GM19467 (cell line): ENCODE data around the gene PLXDC2.

Source experiments
- ATAC-seq: cut with Tn5 transposase; IDR thresholded peaks from one replicate; pipeline ENCODE4 v1.9.1; 2021; ENCODE audit warnings: mild to moderate bottlenecking, moderate library complexity; ENCODE audit not compliant: unreplicated experiment

Gene PLXDC2

GRCh38 chr10:19904202-19904661 lies 88.0 kb downstream of the PLXDC2 start:
- ATAC-seq, result peak; percentile 72

- ATAC-seq, result no peak
Measured at GRCh38 chr10:19906108-19906791, 90.0 kb downstream of the PLXDC2 start.

- no peak for ATAC-seq
Measured at GRCh38 chr10:19908991-19909696, 92.9 kb downstream of the PLXDC2 start.

GRCh38 chr10:19911886-19912285 lies 95.7 kb downstream of the PLXDC2 start:
- no peak for ATAC-seq

- ATAC-seq, result no peak
Measured at GRCh38 chr10:19913987-19914386, 97.8 kb downstream of the PLXDC2 start.

GRCh38 chr10:19915125-19915524 lies 98.9 kb downstream of the PLXDC2 start:
- no peak for ATAC-seq

GRCh38 chr10:19915816-19916215 lies 99.6 kb downstream of the PLXDC2 start:
- no peak for ATAC-seq

- ATAC-seq, result no peak
Measured at GRCh38 chr10:19917751-19918478, 101.7 kb downstream of the PLXDC2 start.

- ATAC-seq, result no peak
Measured at GRCh38 chr10:19918794-19919193, 102.6 kb downstream of the PLXDC2 start.

GRCh38 chr10:19919671-19920070 lies 103.4 kb downstream of the PLXDC2 start:
- no peak for ATAC-seq

GRCh38 chr10:19920075-19920726 lies 104.0 kb downstream of the PLXDC2 start:
- no peak for ATAC-seq

- ATAC-seq, result no peak
Measured at GRCh38 chr10:19921300-19922140, 105.3 kb downstream of the PLXDC2 start.

GRCh38 chr10:19922236-19922963 lies 106.2 kb downstream of the PLXDC2 start:
- no peak for ATAC-seq

- ATAC-seq, result no peak
Measured at GRCh38 chr10:19925064-19925463, 108.8 kb downstream of the PLXDC2 start.

- ATAC-seq, result no peak
Measured at GRCh38 chr10:19928936-19929335, 112.7 kb downstream of the PLXDC2 start.

- ATAC-seq, result no peak
Measured at GRCh38 chr10:19929506-19930140, 113.4 kb downstream of the PLXDC2 start.

GRCh38 chr10:19930936-19931893 lies 115.0 kb downstream of the PLXDC2 start:
- ATAC-seq, result no peak
